IMR-90 (cell line): ENCODE data around the gene GOLGA5.

Source experiments
- BHLHE40 ChIP-seq: fragments of 150-350 bp; IDR thresholded peaks from 2 replicates; pipeline ENCODE4 v1.6.1; 2016; ENCODE audit warnings: mild to moderate bottlenecking, low read depth, low read length
- CEBPB ChIP-seq: IDR thresholded peaks from 2 replicates; pipeline ENCODE4 v1.6.1; 2012; ENCODE audit warnings: low read depth, low read length, improper control_type of control experiment
- FOS ChIP-seq: fragments of 150-350 bp; IDR thresholded peaks from 2 replicates; pipeline ENCODE4 v1.6.1; 2016; ENCODE audit warnings: low read depth, low read length
- MAFK ChIP-seq: IDR thresholded peaks from 2 replicates; pipeline ENCODE4 v1.6.1; 2012; ENCODE audit warnings: low read depth, low read length, improper control_type of control experiment
- MAZ ChIP-seq: IDR thresholded peaks from 2 replicates; pipeline ENCODE4 v1.6.1; 2012; ENCODE audit warnings: low read depth, mild to moderate bottlenecking, low read length, improper control_type of control experiment, moderate library complexity, borderline replicate concordance
- MXI1 ChIP-seq: IDR thresholded peaks from 2 replicates; pipeline ENCODE4 v1.6.1; 2012; ENCODE audit warnings: low read depth, mild to moderate bottlenecking, low read length, moderate library complexity, borderline replicate concordance
- NFE2L2 ChIP-seq: fragments of 150-350 bp; IDR thresholded peaks from 2 replicates; pipeline ENCODE4 v1.6.1; 2016; ENCODE audit warnings: low read depth, mild to moderate bottlenecking, low read length
- POLR2A ChIP-seq: IDR thresholded peaks from 2 replicates; pipeline ENCODE4 v1.6.1; 2012; ENCODE audit warnings: mild to moderate bottlenecking, low read depth, low read length
- RAD21 ChIP-seq: IDR thresholded peaks from 2 replicates; pipeline ENCODE4 v1.6.1; 2012; ENCODE audit warnings: low read length, improper control_type of control experiment
- RCOR1 ChIP-seq: IDR thresholded peaks from 2 replicates; pipeline ENCODE4 v1.6.1; 2012; ENCODE audit warnings: mild to moderate bottlenecking, low read length, improper control_type of control experiment; ENCODE audit not compliant: insufficient replicate concordance
- RFX5 ChIP-seq: IDR thresholded peaks from 2 replicates; pipeline ENCODE4 v1.8.0; 2012; ENCODE audit warnings: low read depth, mild to moderate bottlenecking, low read length, moderate library complexity
- SMC3 ChIP-seq: fragments of 150-350 bp; IDR thresholded peaks from 2 replicates; pipeline ENCODE4 v1.6.1; 2016; ENCODE audit warnings: low read depth, mild to moderate bottlenecking, antibody characterized with exemption, low read length, moderate library complexity
- TF ChIP-seq, protein P1 (sequence below): conservative IDR thresholded peaks from 2 replicates; pipeline ENCODE4 v1.5.1; 2012; ENCODE audit warnings: mild to moderate bottlenecking, low read depth, low read length, improper control_type of control experiment
- TF ChIP-seq, protein P2 (sequence below): fragments of 150-350 bp; IDR thresholded peaks from 2 replicates; pipeline ENCODE4 v1.6.1; 2017; ENCODE audit warnings: mild to moderate bottlenecking, antibody characterized with exemption, low read length, low read depth

DNA sequence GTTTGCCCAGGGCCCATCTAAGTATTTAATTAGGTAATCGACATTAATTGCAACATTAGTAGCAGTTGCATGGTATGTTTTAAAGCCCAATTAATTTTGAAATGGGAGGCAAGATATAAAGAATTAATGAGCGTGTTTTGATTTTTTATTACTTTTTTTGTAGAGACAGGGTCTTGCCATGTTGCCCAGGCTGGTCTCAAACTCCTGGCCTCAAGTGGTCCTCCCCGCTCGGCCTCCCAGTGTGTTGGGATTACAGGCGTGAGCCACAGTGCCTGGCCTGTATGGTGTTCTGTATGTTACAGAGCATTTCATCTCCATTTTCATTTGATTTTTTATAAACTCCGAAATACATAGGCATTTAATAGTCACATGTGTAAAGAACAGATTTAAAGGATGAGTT lies 856 bp downstream of the GOLGA5 start:
- TF ChIP-seq, protein P1, sequence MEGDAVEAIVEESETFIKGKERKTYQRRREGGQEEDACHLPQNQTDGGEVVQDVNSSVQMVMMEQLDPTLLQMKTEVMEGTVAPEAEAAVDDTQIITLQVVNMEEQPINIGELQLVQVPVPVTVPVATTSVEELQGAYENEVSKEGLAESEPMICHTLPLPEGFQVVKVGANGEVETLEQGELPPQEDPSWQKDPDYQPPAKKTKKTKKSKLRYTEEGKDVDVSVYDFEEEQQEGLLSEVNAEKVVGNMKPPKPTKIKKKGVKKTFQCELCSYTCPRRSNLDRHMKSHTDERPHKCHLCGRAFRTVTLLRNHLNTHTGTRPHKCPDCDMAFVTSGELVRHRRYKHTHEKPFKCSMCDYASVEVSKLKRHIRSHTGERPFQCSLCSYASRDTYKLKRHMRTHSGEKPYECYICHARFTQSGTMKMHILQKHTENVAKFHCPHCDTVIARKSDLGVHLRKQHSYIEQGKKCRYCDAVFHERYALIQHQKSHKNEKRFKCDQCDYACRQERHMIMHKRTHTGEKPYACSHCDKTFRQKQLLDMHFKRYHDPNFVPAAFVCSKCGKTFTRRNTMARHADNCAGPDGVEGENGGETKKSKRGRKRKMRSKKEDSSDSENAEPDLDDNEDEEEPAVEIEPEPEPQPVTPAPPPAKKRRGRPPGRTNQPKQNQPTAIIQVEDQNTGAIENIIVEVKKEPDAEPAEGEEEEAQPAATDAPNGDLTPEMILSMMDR, result no peak
- TF ChIP-seq, protein P2, sequence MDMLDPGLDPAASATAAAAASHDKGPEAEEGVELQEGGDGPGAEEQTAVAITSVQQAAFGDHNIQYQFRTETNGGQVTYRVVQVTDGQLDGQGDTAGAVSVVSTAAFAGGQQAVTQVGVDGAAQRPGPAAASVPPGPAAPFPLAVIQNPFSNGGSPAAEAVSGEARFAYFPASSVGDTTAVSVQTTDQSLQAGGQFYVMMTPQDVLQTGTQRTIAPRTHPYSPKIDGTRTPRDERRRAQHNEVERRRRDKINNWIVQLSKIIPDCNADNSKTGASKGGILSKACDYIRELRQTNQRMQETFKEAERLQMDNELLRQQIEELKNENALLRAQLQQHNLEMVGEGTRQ, result no peak
- TF ChIP-seq RCOR1, result no peak
- no peak for TF ChIP-seq POLR2A
- TF ChIP-seq RAD21, result no peak
- no peak for TF ChIP-seq FOS
- TF ChIP-seq RFX5, result no peak
- no peak for TF ChIP-seq SMC3
- TF ChIP-seq BHLHE40, result no peak
- TF ChIP-seq MXI1, result no peak
- TF ChIP-seq MAZ, result no peak
- no peak for TF ChIP-seq CEBPB
- no peak for TF ChIP-seq MAFK
- no peak for TF ChIP-seq NFE2L2
